ENCODE measurements around the gene COL4A2.

DNA sequence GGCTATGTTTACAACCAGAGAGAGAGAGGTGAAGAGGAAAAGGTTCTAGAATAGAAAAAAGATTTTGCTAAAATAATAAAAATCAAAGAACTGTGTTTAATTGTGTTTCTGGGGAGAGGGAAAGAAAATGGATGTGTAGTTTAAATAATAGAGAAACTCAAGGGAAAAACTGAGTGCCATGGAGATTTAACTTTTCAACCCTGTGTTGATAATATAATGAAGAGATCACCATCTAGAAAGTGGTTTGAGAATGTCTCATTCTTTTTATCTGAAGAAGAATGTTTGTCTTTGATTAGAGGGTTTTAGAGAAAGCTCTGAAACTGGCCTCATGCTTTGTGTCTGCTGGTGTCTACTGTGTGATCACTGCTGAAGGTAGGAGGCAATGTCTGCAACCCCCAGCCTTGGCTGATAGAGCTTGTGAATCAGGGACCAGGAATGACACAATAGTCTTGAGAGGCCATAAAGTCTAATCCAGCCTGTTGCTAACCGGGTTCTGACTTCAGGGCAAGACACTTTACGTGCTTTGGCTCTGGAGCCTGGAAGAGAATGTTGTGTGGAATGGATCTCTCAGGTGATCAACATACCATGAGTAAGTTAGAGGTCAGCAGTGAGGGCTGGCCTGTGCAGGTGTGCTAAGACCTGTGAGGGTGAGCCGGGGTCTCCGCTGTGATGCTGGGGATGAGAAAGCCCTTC, 5.4 kb downstream of the COL4A2 start:
- TF ChIP-seq CTCF (IDR thresholded peaks at IDR 0.05), result no peak
- no peak for TF ChIP-seq POLR2A (IDR thresholded peaks at IDR 0.05)
